NCI-H1092 treated with DMSO at 0.1 percent for 48 hours (cell line): ENCODE results near the gene UBASH3A.
"Not testable (repeated sequence)": the region's sequence is repeated elsewhere in the genome, so short reads cannot be mapped to it uniquely, and the experiment has no call there.

Experiments used
- DNase-seq: peaks from one replicate; lab custom pipeline; 2025; lab: John Stamatoyannopoulos, UW

UBASH3A gene

GRCh38 chr21:42468491-42469131 is 64.9 kb downstream of the UBASH3A start:
- no peak for DNase-seq

GRCh38 chr21:42469272-42469671 is 65.6 kb downstream of the UBASH3A start:
- DNase-seq, result no peak

DNA sequence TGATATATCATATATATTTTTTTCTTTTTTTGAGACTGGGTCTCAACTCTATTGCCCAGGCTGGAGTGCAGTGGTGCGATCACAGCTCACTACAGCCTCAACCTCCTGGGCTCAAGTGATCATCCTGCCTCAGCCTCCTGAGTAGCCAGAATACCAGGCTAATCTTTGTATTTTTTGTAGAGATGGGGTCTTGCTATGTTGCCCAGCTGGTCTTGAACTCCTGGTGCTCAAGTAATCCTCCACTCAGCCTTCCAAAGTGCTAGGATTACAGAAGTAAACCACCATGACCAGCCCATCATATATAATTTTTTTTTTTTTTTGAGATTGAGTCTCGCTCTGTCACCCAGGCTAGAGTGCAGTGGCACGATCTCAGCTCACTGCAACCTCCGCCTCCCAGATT is 66.0 kb downstream of the UBASH3A start:
- DNase-seq, result not testable (repeated sequence)

GRCh38 chr21:42471206-42471605 is 67.5 kb downstream of the UBASH3A start:
- no peak for DNase-seq

- DNase-seq, result no peak
These were observed 68.1 kb downstream of the UBASH3A start for GRCh38 chr21:42471716-42472330.

- no peak for DNase-seq
These were observed 68.8 kb downstream of the UBASH3A start for GRCh38 chr21:42472521-42472920.

GRCh38 chr21:42473498-42474042 is 69.9 kb downstream of the UBASH3A start:
- no peak for DNase-seq

DNA sequence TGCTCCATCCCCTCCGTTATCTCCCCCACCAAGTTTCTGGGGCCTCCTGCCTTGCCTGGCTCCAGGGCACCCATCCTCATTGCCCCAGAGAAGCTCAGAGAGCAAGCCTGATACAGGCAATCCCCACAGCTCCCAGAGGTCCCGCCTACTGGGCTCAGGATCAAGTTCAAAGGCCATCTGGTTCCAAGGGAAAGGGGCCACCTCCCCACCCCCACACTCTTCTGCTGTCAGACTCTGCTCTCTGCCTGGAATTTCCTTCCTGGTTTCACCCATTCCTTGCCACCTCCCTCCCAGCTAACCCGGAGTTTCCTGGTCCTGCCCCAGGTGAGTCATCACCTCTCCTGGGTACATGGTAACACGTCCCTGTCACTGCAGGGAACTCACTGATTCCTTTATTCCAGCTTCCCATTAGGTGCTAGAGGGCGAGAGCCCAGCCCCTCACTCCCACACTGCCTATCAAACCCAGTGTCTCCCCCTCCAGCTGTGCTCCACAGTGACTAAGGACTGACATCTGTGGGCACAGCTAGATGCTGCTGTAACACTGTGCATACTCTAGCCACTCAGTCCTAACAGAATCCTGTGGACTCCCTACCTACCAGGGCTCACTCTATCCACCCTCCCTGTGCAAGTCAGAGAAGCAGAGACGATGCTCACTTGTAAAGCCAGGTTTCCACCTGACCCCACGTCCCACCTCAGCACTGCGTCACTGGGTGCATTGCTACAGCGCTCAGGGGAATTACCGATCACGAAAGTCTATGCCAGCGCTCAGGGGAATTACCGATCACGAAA is 70.5 kb downstream of the UBASH3A start:
- no peak for DNase-seq

- DNase-seq, result no peak
These were observed 71.3 kb downstream of the UBASH3A start for GRCh38 chr21:42475036-42475435.

GRCh38 chr21:42475526-42476387 is 72.1 kb downstream of the UBASH3A start:
- DNase-seq, result no peak

- DNase-seq, result no peak
These were observed 73.0 kb downstream of the UBASH3A start for GRCh38 chr21:42476388-42477331.

GRCh38 chr21:42478504-42478903 is 74.8 kb downstream of the UBASH3A start:
- DNase-seq, result no peak

DNA sequence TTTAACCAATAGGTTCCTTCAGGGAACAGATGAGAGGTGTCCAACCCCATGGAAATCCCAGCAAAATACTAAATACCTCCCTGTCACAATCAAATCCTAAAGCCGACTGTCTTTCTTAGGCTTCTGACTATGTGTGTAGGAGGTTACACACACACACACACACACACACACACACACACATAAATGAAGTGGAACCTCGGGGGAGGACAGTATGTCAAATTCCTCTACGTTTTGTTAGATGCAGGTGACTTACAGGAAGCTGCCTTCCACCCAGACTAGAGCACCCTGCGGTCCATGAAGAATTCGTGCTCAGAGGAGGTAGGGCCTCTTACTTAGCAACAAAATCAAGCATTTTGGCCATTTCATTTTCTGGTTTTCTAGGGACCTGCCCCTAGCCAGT is 75.9 kb downstream of the UBASH3A start:
- DNase-seq, result no peak

DNA sequence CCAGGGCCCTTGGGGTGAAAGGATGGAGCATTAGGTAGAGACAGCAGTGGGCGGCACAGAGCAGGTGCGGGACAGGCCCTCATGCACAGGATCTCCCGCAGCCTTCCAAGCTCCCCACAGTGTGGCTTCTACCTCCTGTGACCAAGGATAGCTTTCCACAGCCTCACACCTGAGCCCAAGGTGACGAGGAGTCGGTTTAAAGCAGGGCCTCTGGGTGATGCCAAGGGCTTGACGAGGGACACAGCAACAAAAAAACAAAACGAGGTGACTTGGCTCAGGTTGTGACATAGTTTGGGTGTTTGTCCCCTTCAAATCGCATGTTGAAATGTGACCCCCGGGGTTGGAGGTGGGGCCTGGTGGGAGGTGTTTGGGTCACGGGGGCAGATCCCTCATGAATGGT is 77.0 kb downstream of the UBASH3A start:
- DNase-seq, result no peak

DNA sequence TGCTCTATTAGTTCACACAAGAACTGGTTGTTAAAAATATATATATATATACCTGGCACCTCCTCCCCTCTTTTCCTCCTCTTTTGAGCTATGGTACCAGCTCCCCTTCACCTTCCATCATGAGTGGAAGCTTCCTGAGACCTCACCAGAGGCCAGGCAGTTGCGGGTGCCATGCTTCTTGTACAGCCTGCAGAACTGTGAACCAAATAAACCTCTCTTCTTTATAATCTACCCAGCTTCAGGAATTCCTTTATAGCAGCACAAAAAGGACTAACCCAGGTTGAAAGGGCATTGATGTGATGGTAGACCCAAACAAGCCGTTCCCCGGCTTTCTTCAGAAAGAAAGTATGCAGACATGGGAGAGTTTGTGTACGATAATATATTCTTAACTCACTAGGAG is 77.5 kb downstream of the UBASH3A start:
- no peak for DNase-seq

- no peak for DNase-seq
These were observed 81.3 kb downstream of the UBASH3A start for GRCh38 chr21:42484966-42485365.

- no peak for DNase-seq
These were observed 82.4 kb downstream of the UBASH3A start for GRCh38 chr21:42486072-42486471.

GRCh38 chr21:42486531-42486930 is 82.8 kb downstream of the UBASH3A start:
- no peak for DNase-seq

DNA sequence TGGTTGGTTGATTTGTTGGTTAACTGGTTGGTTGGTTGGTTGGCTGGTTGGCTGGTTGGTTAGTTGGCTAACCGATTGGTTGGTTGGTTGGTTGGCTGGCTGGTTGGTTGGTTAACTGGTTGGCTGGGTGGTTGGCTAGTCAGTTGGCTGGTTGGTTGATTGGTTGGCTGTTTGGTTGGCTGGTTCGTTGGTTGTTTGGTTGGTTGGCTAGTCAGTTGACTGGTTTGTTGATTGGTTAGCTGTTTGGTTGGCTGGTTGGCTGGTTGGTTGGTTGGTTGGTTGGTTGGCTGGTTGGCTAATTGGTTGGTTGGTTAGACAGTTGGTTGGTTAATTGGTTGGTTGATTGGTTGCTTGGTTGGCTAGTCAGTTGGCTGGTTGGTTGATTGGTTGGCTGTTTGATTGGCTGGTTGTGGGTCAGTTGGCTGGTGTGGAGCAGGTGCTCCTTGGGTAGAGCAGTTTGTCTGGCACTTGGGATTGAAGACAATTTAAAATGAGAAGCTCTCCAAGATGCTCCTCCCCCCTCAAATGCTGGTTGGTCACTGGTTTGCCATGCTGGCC is 85.4 kb downstream of the UBASH3A start:
- DNase-seq, result no peak

DNA sequence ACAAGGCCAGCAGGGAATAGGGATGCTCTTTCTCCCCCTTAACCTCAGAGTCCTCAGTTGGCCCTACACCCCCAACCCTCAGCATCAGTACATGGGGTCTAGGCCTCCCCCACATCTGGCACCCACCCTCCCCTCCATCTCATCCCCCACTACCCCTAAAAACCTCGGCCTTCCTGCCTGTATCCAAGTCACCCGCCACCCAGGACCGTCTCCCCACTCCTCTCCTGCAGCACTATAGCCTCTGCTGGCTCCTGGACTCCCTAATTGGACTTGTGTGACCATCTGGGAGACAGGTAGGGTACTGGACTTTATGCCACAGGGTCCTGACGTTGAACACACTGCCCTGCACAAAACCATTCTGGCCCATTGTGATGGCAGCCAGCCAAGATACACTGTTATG is 86.3 kb downstream of the UBASH3A start:
- DNase-seq, result no peak

DNA sequence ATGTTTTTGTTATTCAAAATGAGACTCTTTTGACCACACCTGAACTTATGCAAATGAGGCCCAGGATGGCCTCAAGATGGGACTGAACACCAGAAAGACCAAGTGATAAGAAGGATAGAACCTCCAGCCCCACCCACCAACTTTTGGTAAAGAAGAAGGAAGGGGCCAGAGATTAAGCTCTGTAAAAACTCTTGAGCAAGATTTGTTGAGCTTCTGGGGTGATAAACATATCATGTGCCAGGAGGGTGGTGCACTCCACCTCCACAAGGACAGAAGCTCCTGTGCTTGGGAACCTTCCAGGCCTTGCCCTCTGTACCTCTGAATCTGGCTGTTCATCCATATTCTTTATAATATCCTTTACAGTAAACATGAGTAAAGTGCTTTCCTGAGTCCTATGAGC is 87.0 kb downstream of the UBASH3A start:
- DNase-seq, result no peak
